ENCODE results near the gene USP27X.

DNA sequence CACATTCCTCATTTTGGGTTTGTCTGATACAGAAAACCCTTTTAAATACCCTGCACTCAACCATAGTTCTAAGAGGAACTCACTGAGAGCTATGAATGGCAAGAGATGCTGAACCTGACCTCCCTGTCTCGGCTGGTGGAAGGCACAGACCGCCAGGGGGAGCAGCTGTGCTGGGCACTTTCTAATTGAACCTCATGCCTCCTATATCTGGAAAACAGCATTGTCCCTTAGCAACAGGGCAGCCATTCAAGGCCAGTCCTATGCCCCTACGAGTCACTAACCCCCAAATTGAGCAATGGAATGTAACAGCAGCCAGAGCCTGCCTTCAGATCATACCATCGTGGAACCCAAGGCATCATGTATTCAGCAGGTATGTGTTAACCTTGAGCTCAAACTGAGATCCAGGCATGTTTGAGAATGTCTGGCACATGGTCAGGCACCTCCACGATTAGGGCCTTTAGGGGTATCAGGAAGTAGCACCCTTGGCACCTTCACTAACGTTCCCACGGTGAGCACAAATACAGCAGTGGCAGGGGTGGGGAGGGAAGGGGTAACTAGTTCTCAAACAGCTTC, 5.1 kb downstream of the USP27X start:
- TF ChIP-seq POLR2A (IDR thresholded peaks at IDR 0.05; ENCODE audit: low read depth, low read length): no peak
- TF ChIP-seq, protein P1, sequence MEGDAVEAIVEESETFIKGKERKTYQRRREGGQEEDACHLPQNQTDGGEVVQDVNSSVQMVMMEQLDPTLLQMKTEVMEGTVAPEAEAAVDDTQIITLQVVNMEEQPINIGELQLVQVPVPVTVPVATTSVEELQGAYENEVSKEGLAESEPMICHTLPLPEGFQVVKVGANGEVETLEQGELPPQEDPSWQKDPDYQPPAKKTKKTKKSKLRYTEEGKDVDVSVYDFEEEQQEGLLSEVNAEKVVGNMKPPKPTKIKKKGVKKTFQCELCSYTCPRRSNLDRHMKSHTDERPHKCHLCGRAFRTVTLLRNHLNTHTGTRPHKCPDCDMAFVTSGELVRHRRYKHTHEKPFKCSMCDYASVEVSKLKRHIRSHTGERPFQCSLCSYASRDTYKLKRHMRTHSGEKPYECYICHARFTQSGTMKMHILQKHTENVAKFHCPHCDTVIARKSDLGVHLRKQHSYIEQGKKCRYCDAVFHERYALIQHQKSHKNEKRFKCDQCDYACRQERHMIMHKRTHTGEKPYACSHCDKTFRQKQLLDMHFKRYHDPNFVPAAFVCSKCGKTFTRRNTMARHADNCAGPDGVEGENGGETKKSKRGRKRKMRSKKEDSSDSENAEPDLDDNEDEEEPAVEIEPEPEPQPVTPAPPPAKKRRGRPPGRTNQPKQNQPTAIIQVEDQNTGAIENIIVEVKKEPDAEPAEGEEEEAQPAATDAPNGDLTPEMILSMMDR (conservative IDR thresholded peaks at IDR 0.05; ENCODE audit: low read depth, low read length): peak; percentile 64
- 0 out of 2 replicates have a peak, but pooled peaks have one; percentile 32 for TF ChIP-seq CEBPB (IDR thresholded peaks at IDR 0.05; ENCODE audit: low read depth, low read length)
- TF ChIP-seq, protein P2, sequence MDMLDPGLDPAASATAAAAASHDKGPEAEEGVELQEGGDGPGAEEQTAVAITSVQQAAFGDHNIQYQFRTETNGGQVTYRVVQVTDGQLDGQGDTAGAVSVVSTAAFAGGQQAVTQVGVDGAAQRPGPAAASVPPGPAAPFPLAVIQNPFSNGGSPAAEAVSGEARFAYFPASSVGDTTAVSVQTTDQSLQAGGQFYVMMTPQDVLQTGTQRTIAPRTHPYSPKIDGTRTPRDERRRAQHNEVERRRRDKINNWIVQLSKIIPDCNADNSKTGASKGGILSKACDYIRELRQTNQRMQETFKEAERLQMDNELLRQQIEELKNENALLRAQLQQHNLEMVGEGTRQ (IDR thresholded peaks at IDR 0.05; ENCODE audit: low read depth, low read length): no peak
- TF ChIP-seq MAZ (IDR thresholded peaks at IDR 0.05; ENCODE audit: borderline replicate concordance, low read depth, low read length): no peak
- no peak for TF ChIP-seq RFX5 (IDR thresholded peaks at IDR 0.05; ENCODE audit: low read depth, low read length)
